ENCODE results near the gene LHPP.

- TF ChIP-seq POLR2AphosphoS5 (IDR thresholded peaks at IDR 0.05; ENCODE audit: low read depth, low read length) (no peak), TAF1 (IDR thresholded peaks at IDR 0.05; ENCODE audit: borderline replicate concordance, low read depth, low read length) (no peak), POLR2A (IDR thresholded peaks at IDR 0.05; ENCODE audit: low read depth, low read length) (no peak)
Observed at GRCh38 chr10:124543971-124544370, 82.3 kb downstream of the LHPP start.

Measured in GM12892 (cell line).